GM12878 (cell line): ENCODE results near the gene FMNL2. TPM values are rescaled to one million over a fixed set of nuclear protein-coding genes. Genes with fewer than 3 reads are reported as not detected.

Experiments
- ATAC-seq: fragments of 200-7000 bp; cut with Tn5 transposase; 3 replicates; pipeline ENCODE4 v1.9.1; 2020; ENCODE audit warnings: mild to moderate bottlenecking, moderate library complexity
- BruUV-seq: library from RNA; stranded (reverse); fragments of 400-500 nt; replicated peaks from 2 replicates; lab custom pipeline; 2021; lab: Mats Ljungman, UMichigan
- CTCF ChIA-PET: fragments of 300-600 bp; sonication (Branson Sonifier 250); formaldehyde crosslinking; extraction: SDS; loops from one replicate; lab custom pipeline; 2021; ENCODE audit warnings: inconsistent platforms; lab: Yijun Ruan, JAX
- POLR2A ChIA-PET: fragments of 350-600 bp; formaldehyde crosslinking; extraction: SDS; loops from one replicate; lab custom pipeline; 2021; ENCODE audit warnings: inconsistent platforms; lab: Charles Lee
- RAD21 ChIA-PET: fragments of 300-600 bp; sonication (Branson Sonifier 250); formaldehyde crosslinking; loops from one replicate; lab custom pipeline; 2023; ENCODE audit warnings: antibody characterized with exemption; ENCODE audit not compliant: unreplicated experiment; lab: Charles Lee
- SMC1A ChIA-PET: fragments of 300-600 bp; sonication (Branson Sonifier 250); formaldehyde crosslinking; loops from one replicate; lab custom pipeline; 2023; ENCODE audit not compliant: unreplicated experiment, uncharacterized antibody; lab: Charles Lee
- DNase-seq: peaks from one replicate; pipeline ENCODE4 v3.0.0-alpha.2; 2011; ENCODE audit warnings: low read depth, low spot score
- FAIRE-seq: peaks from 3 replicates; lab custom pipeline; 2011; peaks lifted over from hg19 to GRCh38; lab: Jason Lieb, UNC
- H2AFZ ChIP-seq: 2 replicates; pipeline ENCODE4 v1.6.0; 2011; ENCODE audit warnings: low read depth, low read length, control low read depth; ENCODE audit not compliant: control insufficient read depth
- H3K27ac ChIP-seq: 2 replicates; pipeline ENCODE4 v1.5.1; 2011; ENCODE audit warnings: control low read depth; ENCODE audit not compliant: control insufficient read depth, insufficient read depth
- H3K27me3 ChIP-seq, 2 experiments: replicated peaks in 1 of 2; 2 replicates each; pipeline versions ENCODE4 v1.6.0 to v1.6.1; 2011; ENCODE audit warnings: low read length in 1 of 2; ENCODE audit not compliant: control insufficient read depth in 2 of 2, insufficient read depth in 2 of 2
- H3K36me3 ChIP-seq, 2 experiments: 2 replicates each; pipeline ENCODE4 v1.5.1; 2011; ENCODE audit warnings: low read length in 1 of 2; ENCODE audit not compliant: control insufficient read depth in 2 of 2, insufficient read depth in 2 of 2
- H3K4me1 ChIP-seq: 2 replicates; pipeline ENCODE4 v1.6.1; 2011; ENCODE audit warnings: mild to moderate bottlenecking, low read length, moderate library complexity, mixed read lengths; ENCODE audit not compliant: control insufficient read depth, insufficient read depth
- H3K4me2 ChIP-seq: 2 replicates; pipeline ENCODE4 v1.6.0; 2011; ENCODE audit warnings: control low read depth; ENCODE audit not compliant: control insufficient read depth, insufficient read depth
- H3K4me3 ChIP-seq: fragments of 200-600 bp; sonication (generic); 2 replicates; pipeline ENCODE4 v1.5.1; 2016
- H3K79me2 ChIP-seq: 2 replicates; pipeline ENCODE4 v1.6.0; 2011; ENCODE audit warnings: low read length; ENCODE audit not compliant: control insufficient read depth, insufficient read depth
- H3K9ac ChIP-seq: 2 replicates; pipeline ENCODE4 v1.8.0; 2011; ENCODE audit warnings: low read length, control low read depth, mixed read lengths; ENCODE audit not compliant: control insufficient read depth, insufficient read depth
- H3K9me3 ChIP-seq: replicated peaks from 3 replicates; pipeline ENCODE4 v1.5.1; 2011; ENCODE audit warnings: mild to moderate bottlenecking, low read length; ENCODE audit not compliant: control insufficient read depth, insufficient read depth
- H4K20me1 ChIP-seq: 2 replicates; pipeline ENCODE4 v1.6.0; 2011; ENCODE audit not compliant: control insufficient read depth, insufficient read depth
- BACH1 ChIP-seq: fragments of 450-650 bp; IDR thresholded peaks from 2 replicates; pipeline ENCODE4 v1.6.1; 2017; ENCODE audit warnings: mild to moderate bottlenecking, borderline replicate concordance
- MEF2A ChIP-seq: IDR thresholded peaks from 2 replicates; pipeline ENCODE4 v1.6.1; 2011; ENCODE audit warnings: low read depth, mild to moderate bottlenecking, low read length, moderate library complexity; ENCODE audit not compliant: insufficient read depth
- MYB ChIP-seq: fragments of 150-350 bp; IDR thresholded peaks from 2 replicates; pipeline ENCODE4 v1.6.1; 2014; ENCODE audit warnings: mild to moderate bottlenecking, low read depth, low read length, borderline replicate concordance
- RAD51 ChIP-seq: fragments of 450-650 bp; IDR thresholded peaks from 2 replicates; pipeline ENCODE4 v1.6.1; 2016; ENCODE audit warnings: moderate library complexity, mild to moderate bottlenecking, inconsistent platforms
- SIX5 ChIP-seq: IDR thresholded peaks from 2 replicates; pipeline ENCODE4 v1.6.1; 2011; ENCODE audit warnings: mild to moderate bottlenecking, low read depth, low read length, moderate library complexity; ENCODE audit not compliant: severe bottlenecking
- SPI1 ChIP-seq: IDR thresholded peaks from 2 replicates; pipeline ENCODE4 v1.6.1; 2011; ENCODE audit warnings: low read depth, mild to moderate bottlenecking, low read length, moderate library complexity, borderline replicate concordance; ENCODE audit not compliant: insufficient read depth
- TCF7 ChIP-seq: IDR thresholded peaks from 2 replicates; pipeline ENCODE4 v1.6.1; 2014; ENCODE audit warnings: antibody characterized with exemption, borderline replicate concordance
- WRNIP1 ChIP-seq: IDR thresholded peaks from 2 replicates; pipeline ENCODE4 v1.6.1; 2011; ENCODE audit warnings: low read depth, low read length, improper control_type of control experiment, borderline replicate concordance
- ZNF217 ChIP-seq: fragments of 450-650 bp; IDR thresholded peaks from 2 replicates; pipeline ENCODE4 v1.6.1; 2017; ENCODE audit warnings: antibody characterized with exemption, mild to moderate bottlenecking
- WGBS: methylation state at CpG from one replicate; pipeline ENCODE4 v1.1.6; 2016; ENCODE audit warnings: low lambda C conversion rate; ENCODE audit not compliant: insufficient replicate concordance, insufficient coverage; ENCODE audit errors: missing lambda C conversion rate; 5-methylcytosine and 5-hydroxymethylcytosine counted together
- in situ Hi-C: fragments of 300-500 bp; cut with MboI; formaldehyde crosslinking; loops from 9 replicates; pipeline ENCODE4 v1.14.3; 2018; ENCODE audit warnings: mixed read lengths
- intact Hi-C: fragments of 100-400 bp; cut with micrococcal nuclease; formaldehyde crosslinking; loops from one replicate; pipeline ENCODE4 v1.14.2; 2022; ENCODE audit not compliant: unreplicated experiment
- polyA plus RNA-seq, 11 experiments: library from polyadenylated mRNA; depleted of rRNA in 4 of 11; unstranded in 6 of 11; stranded (reverse) in 5 of 11; fragments of >200 nt; fragmentation: Nextera tagmentation in 4 of 11; fragmentation: Illumina TruSeq in 1 of 11; extraction: Ambion mirVana in 4 of 11; extraction: Trizol in 1 of 11; gene quantifications; 1 replicate in 1 of 11; 2 replicates in 10 of 11; pipeline versions ENCODE4 v1.2.1 to v1.2.3, GENCODE V29; 2011 to 2016; ENCODE audit warnings: inconsistent platforms in 2 of 11, missing spikeins in 2 of 11, low read depth in 1 of 11
- total RNA-seq, 4 experiments: library from RNA; depleted of rRNA in 3 of 4; stranded (reverse); fragments of >200 nt in 3 of 4; fragmentation: Illumina TruSeq in 1 of 4; extraction: Trizol in 1 of 4; gene quantifications; 2 replicates each; pipeline versions ENCODE4 v1.2.1 to v1.2.3, GENCODE V29; 2013 to 2021

The FMNL2 gene
- total and polyA plus RNA-seq, 10 of the 15 experiments (the other 5 are each of a cell fraction or from before 2014, with no cell fraction given): 0.13 to 9.9 (median 0.35) TPM

- Histone ChIP-seq H2AFZ (no peak overlapping the region), H3K27me3 (no peaks in the 10 kb centered on the region), H3K27ac (no peak overlapping the region), H4K20me1 (no peaks in the 10 kb centered on the region), H3K79me2 (no peaks in the 10 kb centered on the region), H3K4me3 (no peak overlapping the region), H3K4me1 (no peaks in the 10 kb centered on the region), H3K36me3 (no peaks in the 10 kb centered on the region), H3K9me3 (no peaks in the 10 kb centered on the region), H3K4me2 (no peak overlapping the region), H3K9ac (no peak overlapping the region)
- ATAC-seq (no peak), DNase-seq (no peak), FAIRE-seq (no peak)
- ChIA-PET SMC1A (interaction anchor here (0.9 to 1.5 kb wide), 3 partner anchors 10 to 55 kb away, joined by 3 to 6 read pairs (median 3); no protein-coding TSS in a partner anchor), RAD21 (interaction anchor here (0.6 kb wide), 1 partner anchor 401 kb away, joined by 3 read pairs; no protein-coding TSS in a partner anchor), POLR2A (no interaction called here), CTCF (interaction anchor here (0.7 to 1.3 kb wide), 4 partner anchors 19 to 184 kb away, joined by 3 to 4 read pairs (median 3); no protein-coding TSS in a partner anchor)
- in situ Hi-C loops (no loop called here), intact Hi-C loops (no loop called here)
- TF ChIP-seq SIX5 (no peak), TCF7 (no peak), MYB (no peak), ZNF217 (no peak), SPI1 (no peak), MEF2A (no peak), BACH1 (no peak), RAD51 (no peak), WRNIP1 (no peak)
- no TSS peak for BruUV-seq
- WGBS: 70% methylated on average over 3 of the region's 3 CpGs
Observed at GRCh38 chr2:152594792-152595191, 259.8 kb downstream of the FMNL2 start.
